ENCODE data around the gene IER2. TPM values are rescaled to one million over a fixed set of nuclear protein-coding genes. Genes with fewer than 3 reads are reported as not detected.

Gene IER2
- total RNA-seq, 1 experiment from 2014 or later, result 80.4 TPM

DNA sequence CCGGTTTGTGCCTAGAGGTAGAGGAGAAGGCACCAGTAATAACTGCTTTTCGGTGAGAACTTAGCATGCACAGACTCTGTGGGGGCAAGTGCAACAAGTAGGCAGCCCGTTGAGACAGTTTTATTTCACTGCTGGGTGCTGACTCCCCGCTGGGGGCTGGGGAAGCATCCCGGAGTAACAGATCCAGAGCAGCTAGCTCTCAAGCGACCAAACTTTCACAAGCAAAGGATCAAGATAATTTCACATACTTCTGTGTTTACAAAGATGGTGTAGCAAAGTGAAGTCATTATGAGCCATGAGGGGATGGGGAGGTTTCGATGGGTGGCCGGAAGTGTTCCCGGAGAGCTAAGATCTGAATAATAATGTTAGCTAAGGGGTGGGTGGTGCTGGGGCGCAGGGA, 29.4 kb upstream of the IER2 start:
- Histone ChIP-seq H3K4me3 (ENCODE audit: low read depth in 2 of 2, low read length in 2 of 2) (no peak overlapping the region), H3K27me3 (ENCODE audit: control insufficient read depth, insufficient read depth, low read length) (no peaks in the 10 kb centered on the region), H3K4me1 (ENCODE audit: control insufficient read depth, insufficient read depth, low read length) (peaks cover 18% of the 10 kb centered on the region), H3K36me3 (ENCODE audit: control insufficient read depth, insufficient read depth, low read length) (peaks cover 4% of the 10 kb centered on the region), H3K27ac (ENCODE audit: low read length) (no peak overlapping the region), H3K9me3 (ENCODE audit: control insufficient read depth, insufficient read depth, low read depth, low read length) (no peaks in the 10 kb centered on the region)
- in situ Hi-C loops (cut with HindIII; ENCODE audit: low pct_unique_long_range_greater_than_20kb, low sequenced_read_pairs) (no loop called here), intact Hi-C loops (cut with micrococcal nuclease; ENCODE audit: unreplicated experiment) (no loop called here)
- no peak for ATAC-seq
- ChIA-PET CTCF (no interaction called here), POLR2A (no interaction called here)
- no TSS peak for BruUV-seq (replicated peaks)
- no peak for DNase-seq (ENCODE audit: low read depth, low spot score)
- TF ChIP-seq POLR2AphosphoS5 (IDR thresholded peaks at IDR 0.05; ENCODE audit: low read depth, low read length) (no peak), TCF7L2 (IDR thresholded peaks at IDR 0.05; ENCODE audit: low read depth, low read length) (no peak), SIN3A (IDR thresholded peaks at IDR 0.05; ENCODE audit: borderline replicate concordance, insufficient read depth, low read depth, low read length) (no peak)
- TF ChIP-seq, protein P1, sequence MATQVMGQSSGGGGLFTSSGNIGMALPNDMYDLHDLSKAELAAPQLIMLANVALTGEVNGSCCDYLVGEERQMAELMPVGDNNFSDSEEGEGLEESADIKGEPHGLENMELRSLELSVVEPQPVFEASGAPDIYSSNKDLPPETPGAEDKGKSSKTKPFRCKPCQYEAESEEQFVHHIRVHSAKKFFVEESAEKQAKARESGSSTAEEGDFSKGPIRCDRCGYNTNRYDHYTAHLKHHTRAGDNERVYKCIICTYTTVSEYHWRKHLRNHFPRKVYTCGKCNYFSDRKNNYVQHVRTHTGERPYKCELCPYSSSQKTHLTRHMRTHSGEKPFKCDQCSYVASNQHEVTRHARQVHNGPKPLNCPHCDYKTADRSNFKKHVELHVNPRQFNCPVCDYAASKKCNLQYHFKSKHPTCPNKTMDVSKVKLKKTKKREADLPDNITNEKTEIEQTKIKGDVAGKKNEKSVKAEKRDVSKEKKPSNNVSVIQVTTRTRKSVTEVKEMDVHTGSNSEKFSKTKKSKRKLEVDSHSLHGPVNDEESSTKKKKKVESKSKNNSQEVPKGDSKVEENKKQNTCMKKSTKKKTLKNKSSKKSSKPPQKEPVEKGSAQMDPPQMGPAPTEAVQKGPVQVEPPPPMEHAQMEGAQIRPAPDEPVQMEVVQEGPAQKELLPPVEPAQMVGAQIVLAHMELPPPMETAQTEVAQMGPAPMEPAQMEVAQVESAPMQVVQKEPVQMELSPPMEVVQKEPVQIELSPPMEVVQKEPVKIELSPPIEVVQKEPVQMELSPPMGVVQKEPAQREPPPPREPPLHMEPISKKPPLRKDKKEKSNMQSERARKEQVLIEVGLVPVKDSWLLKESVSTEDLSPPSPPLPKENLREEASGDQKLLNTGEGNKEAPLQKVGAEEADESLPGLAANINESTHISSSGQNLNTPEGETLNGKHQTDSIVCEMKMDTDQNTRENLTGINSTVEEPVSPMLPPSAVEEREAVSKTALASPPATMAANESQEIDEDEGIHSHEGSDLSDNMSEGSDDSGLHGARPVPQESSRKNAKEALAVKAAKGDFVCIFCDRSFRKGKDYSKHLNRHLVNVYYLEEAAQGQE (IDR thresholded peaks at IDR 0.05; ENCODE audit: insufficient read depth in 1 of 2, low read depth in 2 of 2, low read length in 1 of 2), result no peak
- TF ChIP-seq, protein P2, sequence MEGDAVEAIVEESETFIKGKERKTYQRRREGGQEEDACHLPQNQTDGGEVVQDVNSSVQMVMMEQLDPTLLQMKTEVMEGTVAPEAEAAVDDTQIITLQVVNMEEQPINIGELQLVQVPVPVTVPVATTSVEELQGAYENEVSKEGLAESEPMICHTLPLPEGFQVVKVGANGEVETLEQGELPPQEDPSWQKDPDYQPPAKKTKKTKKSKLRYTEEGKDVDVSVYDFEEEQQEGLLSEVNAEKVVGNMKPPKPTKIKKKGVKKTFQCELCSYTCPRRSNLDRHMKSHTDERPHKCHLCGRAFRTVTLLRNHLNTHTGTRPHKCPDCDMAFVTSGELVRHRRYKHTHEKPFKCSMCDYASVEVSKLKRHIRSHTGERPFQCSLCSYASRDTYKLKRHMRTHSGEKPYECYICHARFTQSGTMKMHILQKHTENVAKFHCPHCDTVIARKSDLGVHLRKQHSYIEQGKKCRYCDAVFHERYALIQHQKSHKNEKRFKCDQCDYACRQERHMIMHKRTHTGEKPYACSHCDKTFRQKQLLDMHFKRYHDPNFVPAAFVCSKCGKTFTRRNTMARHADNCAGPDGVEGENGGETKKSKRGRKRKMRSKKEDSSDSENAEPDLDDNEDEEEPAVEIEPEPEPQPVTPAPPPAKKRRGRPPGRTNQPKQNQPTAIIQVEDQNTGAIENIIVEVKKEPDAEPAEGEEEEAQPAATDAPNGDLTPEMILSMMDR (IDR thresholded peaks at IDR 0.05), result no peak

DNA sequence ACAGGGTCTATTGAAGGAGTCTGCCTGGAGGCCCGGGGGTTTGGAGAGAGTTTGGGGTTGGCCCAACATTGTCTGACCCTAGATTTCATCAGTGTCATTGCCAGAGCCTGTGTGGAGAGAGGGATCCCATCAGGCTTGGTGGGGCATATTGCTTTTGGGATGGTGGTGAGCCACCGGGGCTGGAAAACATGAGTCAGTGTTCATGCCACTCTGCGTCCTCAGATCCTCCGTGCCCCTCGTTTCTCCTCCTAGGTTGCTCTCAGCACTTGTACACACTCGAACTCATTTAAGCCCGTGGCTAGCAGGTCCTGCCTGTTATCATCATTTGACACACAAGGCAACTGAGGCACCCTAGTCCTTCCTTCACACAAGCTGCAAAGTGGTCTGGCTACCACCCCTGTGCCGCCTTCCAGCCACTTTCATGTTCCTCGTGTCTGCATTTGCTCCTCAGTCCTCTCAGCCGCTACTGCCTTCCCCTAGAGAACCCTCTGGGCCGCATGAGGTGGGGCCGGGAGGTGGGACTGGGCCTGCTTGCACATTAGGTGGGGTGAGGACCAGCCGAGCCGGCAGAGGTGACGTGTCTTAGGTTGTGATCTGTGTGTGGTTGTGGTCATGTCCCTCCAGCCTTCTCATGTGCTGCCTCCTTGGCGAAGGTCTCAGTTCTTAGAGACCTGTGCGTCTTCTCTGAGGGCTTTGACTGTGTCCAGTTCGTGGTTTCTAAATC, 28.5 kb upstream of the IER2 start:
- no TSS peak for BruUV-seq (replicated peaks)
- Histone ChIP-seq H3K9me3 (ENCODE audit: control insufficient read depth, insufficient read depth, low read depth, low read length) (no peaks in the 10 kb centered on the region), H3K4me1 (ENCODE audit: control insufficient read depth, insufficient read depth, low read length) (peaks cover 18% of the 10 kb centered on the region), H3K36me3 (ENCODE audit: control insufficient read depth, insufficient read depth, low read length) (no peaks in the 10 kb centered on the region; the same call in none of the 2 replicates), H3K27ac (ENCODE audit: low read length) (no peak overlapping the region), H3K4me3 (ENCODE audit: low read depth in 2 of 2, low read length in 2 of 2) (no peak overlapping the region), H3K27me3 (ENCODE audit: control insufficient read depth, insufficient read depth, low read length) (no peaks in the 10 kb centered on the region)
- intact Hi-C loops (cut with micrococcal nuclease; ENCODE audit: unreplicated experiment), result no loop called here
- TF ChIP-seq, protein P2 (IDR thresholded peaks at IDR 0.05), result no peak
- TF ChIP-seq POLR2AphosphoS5 (IDR thresholded peaks at IDR 0.05; ENCODE audit: low read depth, low read length), result no peak
- no peak for TF ChIP-seq SIN3A (IDR thresholded peaks at IDR 0.05; ENCODE audit: borderline replicate concordance, insufficient read depth, low read depth, low read length)
- TF ChIP-seq TCF7L2 (IDR thresholded peaks at IDR 0.05; ENCODE audit: low read depth, low read length), result no peak
- TF ChIP-seq, protein P1 (IDR thresholded peaks at IDR 0.05; ENCODE audit: insufficient read depth in 1 of 2, low read depth in 2 of 2, low read length in 1 of 2), result no peak
- CTCF ChIA-PET, result no interaction called here
- in situ Hi-C loops (cut with HindIII; ENCODE audit: low pct_unique_long_range_greater_than_20kb, low sequenced_read_pairs), result no loop called here
- ATAC-seq, result no peak
- DNase-seq (ENCODE audit: low read depth, low spot score), result no peak
- POLR2A ChIA-PET, result no interaction called here
